Esophagus muscularis mucosa (tissue), 3 donors: ENCODE results near the gene MAP2K5.

Experiments
- POLR2A ChIP-seq: fragments of 450-650 bp; IDR thresholded peaks from one replicate; pipeline ENCODE4 v1.6.1; 2017; ENCODE audit warnings: antibody characterized with exemption, moderate library complexity, mild to moderate bottlenecking, low read depth
- POLR2AphosphoS5 ChIP-seq, 2 donors: sonication (generic); formaldehyde crosslinking; IDR thresholded peaks; one replicate each; pipeline ENCODE4 v1.6.1; 2017; ENCODE audit warnings: antibody characterized with exemption in 2 of 2
- TF ChIP-seq, protein P1 (sequence below), 3 experiments: fragments of 200-600 bp in 2 of 3; fragments of 450-650 bp in 1 of 3; sonication (generic) in 2 of 3; IDR thresholded peaks; one replicate each; pipeline ENCODE4 v1.5.1; 2017 to 2019; ENCODE audit warnings: antibody characterized with exemption in 3 of 3, mild to moderate bottlenecking in 2 of 3, moderate library complexity in 1 of 3

- TF ChIP-seq, protein P1, sequence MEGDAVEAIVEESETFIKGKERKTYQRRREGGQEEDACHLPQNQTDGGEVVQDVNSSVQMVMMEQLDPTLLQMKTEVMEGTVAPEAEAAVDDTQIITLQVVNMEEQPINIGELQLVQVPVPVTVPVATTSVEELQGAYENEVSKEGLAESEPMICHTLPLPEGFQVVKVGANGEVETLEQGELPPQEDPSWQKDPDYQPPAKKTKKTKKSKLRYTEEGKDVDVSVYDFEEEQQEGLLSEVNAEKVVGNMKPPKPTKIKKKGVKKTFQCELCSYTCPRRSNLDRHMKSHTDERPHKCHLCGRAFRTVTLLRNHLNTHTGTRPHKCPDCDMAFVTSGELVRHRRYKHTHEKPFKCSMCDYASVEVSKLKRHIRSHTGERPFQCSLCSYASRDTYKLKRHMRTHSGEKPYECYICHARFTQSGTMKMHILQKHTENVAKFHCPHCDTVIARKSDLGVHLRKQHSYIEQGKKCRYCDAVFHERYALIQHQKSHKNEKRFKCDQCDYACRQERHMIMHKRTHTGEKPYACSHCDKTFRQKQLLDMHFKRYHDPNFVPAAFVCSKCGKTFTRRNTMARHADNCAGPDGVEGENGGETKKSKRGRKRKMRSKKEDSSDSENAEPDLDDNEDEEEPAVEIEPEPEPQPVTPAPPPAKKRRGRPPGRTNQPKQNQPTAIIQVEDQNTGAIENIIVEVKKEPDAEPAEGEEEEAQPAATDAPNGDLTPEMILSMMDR (IDR thresholded peaks at IDR 0.05) = no peak
- TF ChIP-seq POLR2A = no peak
- no peak for TF ChIP-seq POLR2AphosphoS5 (IDR thresholded peaks at IDR 0.05)
These were observed 173.7 kb downstream of the MAP2K5 start for GRCh38 chr15:67716171-67716570.
